Stimulated activated CD4-positive, alpha-beta T cell treated with anti-CD3 and anti-CD28 coated beads, Interleukin-12 subunit alpha, Interleukin-12 subunit beta, amount 100 ng/mL, for 4 hours (primary cell): Measurements from ENCODE around the gene CNIH3.
A peak's percentile ranks its signal among the peaks of the same experiment; 100 is the strongest.

Source experiments
- DNase-seq: peaks from one replicate; pipeline ENCODE4 v3.0.0-alpha.2; 2020

The CNIH3 gene

DNA sequence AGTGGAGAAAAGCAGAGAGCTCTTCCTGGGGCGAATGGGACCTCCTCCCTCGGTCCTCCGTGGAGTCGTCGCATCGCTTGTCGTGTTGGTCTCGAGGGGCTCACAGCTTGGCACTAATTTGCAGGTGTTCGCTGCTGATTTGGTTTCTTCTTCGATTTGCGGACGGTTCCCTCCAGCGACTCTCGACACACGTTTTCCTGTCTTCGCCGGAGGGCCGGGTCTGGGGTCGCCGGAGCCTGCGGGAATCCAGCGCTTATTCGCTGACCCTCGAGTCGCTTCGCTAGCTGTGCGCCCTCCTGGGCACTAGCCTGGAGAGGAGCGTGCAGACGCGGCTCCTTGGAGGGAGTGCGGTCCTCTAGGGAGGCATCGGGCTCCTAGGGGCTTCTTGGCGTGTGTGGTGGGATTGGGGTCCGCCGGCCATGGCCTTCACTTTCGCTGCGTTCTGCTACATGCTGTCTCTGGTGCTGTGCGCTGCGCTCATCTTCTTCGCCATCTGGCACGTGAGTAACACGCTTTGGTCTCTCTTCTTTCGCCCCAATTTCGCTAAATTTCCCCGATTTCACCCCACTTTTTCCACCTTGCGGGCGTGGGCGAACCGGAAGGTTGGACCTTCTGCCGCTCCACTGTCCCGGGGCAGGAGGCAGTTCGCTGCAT is 766 bp downstream of the CNIH3 start:
- DNase-seq: no peak

DNA sequence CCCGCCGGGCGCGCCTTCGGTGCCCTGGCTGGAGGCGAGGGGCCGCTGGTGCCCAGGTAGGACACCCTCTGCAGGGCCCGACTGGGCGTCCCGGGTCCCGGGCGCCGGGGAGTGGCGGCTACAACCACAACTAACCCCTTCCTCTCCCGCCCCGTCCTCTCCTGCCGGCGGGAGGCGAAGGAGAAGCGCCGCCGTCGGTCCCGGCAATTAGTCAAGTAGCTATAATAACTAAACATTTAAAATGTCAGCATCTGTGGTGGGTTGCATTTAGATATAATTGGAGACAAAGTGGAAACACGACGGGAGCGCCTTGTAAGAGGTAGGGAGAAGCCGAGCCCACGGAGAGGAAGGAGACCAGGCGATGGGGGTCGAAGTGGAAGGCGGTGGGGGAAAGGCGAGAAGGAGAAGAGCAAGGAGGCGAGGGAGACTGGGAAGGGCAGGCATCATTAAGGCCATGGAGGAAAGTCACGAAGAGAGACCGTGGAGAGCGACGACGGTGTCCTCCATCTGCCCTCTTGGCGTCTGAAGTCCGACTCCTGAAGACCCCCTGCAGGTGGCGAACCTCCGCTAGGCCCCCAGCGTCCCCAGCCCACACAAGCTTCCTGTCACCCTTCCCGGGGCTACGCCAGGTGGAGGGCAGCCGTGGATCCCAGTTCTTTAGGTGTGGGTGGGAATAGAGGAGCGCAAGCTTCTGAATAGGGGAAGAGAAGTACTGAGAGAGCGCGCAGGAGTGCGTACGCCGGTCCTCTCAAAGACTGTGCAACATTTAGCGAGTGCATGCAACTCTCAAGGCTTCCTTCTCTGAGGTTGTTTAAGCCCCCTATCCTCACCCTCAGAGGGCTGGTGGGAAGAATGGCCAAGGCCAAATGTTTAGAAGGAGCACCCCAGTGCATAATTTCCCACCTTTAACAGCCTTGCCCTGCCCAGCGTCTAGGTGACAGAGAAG is 1.6 kb downstream of the CNIH3 start:
- DNase-seq: no peak

DNA sequence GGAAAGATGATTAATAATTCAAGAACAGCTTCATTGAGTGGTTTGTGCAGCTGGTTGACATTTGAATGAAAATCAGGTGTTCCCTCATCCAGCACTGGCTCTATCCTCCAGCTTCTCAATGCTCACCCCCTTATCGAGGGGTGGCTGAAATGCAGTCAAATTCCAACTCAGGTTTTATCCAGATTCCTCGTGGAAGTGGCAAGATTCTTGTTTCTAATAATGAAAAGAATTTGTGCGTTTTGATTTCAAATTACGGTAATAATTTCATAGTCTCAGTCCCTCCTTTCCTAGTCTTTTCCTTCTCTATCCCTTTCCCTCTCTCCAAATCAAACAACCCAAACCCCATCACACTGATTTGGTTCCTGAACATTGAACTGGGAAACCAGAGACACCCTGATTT is 3.1 kb downstream of the CNIH3 start:
- no peak for DNase-seq

DNA sequence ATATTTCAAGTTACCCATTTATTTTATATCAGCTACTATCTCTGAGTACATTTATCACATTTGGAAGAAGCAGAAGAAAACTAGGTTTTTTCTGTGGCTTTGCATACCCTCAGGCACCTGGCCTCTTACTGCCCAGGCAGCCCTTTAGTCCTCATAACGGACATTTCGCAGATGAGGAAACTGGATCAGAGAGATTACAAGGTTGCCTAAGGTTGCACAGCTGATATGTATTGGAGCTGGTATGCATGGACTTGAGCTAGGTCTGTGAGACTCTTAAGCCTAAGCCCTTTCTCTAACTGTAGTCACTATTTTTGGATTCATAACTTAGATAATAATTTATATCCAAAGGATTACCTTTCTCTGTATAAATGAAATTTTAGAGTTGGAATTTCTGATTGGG is 4.0 kb downstream of the CNIH3 start:
- no peak for DNase-seq

DNA sequence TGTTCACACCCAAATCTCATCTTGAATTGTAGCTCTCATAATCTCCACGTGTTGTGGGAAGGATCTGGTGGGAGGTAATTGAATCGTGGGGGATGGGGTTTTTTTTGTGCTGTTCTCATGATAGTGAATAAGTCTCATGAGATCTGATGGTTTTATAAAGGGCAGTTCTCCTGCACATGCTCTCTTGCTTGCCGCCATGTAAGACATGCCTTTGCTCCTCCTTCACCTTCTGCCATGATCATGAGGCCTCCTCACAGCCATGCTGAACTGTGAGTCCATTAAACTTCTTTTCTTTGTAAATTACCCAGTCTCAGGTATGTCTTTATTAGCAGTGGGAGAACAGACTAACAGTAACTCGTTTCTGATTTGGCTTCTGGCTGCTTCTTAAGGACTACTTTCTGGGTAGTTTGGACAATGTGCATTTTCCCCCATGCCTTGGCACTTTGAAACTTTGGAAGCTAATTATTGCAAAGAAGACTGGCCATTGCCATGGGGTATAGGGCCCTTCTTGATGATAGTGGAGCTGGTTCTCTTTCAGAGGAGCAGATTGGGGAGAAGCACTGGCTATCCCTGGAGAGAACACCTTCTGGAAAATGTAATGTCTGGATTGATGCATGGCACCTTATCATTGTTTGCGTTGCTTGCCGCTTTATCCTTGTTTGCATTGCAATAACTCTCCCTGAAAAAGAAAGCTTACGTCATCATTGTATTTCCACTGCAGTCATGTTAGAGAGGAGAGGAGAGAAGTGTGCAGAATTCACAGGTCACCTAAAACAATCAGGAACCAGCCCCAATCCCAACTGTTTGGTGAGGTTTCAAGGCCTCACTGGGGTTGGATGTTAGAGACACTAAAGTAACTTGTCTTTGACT is 5.9 kb downstream of the CNIH3 start:
- no peak for DNase-seq

DNA sequence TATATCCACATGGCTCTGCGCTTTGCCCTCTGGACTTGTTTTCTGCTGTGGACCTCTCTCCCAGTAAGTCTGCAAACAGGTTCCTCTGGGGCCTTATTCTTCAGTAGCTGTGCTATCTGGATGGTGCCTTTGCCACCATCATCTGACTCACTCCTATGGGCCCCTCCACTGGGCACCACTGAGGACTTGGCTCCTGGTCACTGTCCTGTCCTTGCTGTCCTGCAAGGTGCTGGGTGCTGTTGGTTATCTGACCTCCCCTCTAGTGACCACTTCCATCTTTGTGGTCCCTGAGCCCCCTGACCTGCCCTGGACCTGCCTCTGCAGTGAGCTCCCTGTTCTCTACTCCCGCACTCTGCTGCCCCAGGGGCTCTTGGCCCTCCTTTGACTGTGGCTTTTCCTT is 6.7 kb downstream of the CNIH3 start:
- no peak for DNase-seq

DNA sequence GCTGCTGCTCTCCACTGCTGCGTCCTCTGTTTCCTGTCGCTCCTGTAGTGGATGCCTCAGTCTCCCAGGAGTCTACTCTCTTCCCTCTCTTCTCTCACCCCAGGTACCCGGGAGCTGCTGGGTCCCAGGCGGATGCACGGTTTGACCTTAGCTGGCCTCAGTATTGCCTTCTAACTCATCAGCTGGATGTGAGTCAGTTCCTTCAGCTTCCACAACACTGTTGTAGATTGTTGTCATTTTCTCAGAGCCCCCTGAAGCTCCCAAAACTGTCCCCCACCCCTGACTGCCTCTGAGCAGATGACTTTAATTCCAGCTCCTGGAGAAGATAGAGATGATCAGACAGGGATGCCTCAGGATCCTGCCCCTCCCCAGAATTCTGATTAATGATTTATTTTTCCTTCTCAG is 7.2 kb downstream of the CNIH3 start:
- no peak for DNase-seq

DNA sequence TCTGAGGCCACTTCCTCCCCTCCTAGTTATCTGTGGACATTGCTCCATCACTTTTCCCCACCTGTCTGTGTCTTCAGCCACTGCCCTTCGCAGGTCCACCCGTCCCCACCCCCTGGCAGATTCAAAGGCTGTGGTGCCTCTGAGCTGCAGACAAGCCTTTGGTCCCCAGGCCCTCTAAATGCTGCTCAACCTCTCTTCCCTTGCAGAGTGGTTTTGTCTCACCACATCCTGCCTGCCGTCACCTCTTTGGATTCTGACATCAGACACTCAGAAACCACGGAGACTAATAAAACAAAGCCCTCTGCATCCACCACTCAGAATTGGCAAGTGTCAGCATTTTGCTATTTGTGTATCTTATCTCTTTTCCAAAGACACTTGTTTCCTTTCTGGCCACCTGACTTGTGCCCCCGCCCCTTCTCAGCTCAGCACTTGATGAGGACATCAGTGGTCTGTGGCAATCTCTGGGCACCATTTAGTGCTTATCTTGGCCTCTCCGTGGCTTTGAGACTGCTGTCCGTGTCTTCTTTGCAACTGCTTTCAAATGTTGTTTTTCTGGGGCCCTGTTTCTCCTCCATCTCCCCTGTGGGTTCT is 7.7 kb downstream of the CNIH3 start:
- peak; percentile 28 for DNase-seq

DNA sequence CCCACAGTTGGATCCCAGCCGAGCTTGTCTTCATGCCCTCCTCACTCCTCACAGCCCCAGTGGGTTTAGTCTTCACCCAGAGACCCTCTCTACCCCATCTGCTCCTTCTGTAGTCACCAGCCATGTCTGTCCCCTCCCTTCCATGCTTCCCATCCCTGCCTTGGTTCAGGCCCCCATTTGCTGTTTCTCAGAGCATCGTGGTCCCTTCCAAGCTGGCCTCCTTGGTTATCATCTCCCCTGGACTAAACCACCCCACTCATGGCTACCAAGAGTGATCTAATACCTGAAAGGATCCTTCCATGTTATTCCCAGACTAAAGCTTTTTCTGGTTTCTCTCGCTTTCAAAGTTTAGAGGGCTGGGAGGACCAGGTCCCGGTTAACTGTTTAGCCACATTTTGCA is 8.3 kb downstream of the CNIH3 start:
- no peak for DNase-seq

DNA sequence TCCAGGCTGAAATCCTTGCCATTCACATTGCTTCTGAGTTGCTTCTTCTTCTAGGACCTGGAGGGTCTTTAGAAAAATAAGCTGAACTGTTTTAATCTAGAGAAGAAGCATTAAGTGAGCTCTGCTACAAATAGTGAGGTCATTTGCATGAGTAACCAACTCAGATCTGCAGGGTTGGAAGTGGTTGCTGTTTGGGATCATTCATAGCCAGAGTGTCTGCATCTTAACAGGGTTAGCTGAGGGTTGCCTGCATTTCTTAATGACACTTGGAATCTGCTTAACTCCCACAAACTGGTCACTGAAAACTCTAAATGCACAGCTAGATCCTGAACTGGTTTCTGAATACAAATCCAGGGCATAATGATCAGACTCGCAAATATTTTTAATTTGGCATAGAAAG is 9.9 kb downstream of the CNIH3 start:
- DNase-seq: no peak

DNA sequence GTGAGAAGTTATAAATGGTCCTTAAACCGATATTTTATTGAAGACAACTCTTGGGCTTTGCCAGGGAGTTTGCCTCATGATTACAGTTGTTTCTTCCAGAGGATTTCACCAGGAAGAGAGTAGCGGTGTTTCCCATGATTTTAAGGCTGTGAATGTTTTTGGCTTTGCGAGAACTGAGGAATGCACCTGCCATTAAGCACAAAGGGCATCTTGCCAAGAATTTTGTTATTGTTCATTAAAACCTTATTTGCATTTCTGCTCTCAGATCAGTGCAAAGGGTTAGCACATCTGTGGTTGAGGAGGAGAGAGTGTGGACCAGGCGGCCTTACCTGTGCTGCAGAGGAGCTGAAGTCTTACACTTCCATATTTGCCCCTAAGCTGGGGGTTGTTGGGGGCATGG is 13.8 kb downstream of the CNIH3 start:
- DNase-seq: no peak

DNA sequence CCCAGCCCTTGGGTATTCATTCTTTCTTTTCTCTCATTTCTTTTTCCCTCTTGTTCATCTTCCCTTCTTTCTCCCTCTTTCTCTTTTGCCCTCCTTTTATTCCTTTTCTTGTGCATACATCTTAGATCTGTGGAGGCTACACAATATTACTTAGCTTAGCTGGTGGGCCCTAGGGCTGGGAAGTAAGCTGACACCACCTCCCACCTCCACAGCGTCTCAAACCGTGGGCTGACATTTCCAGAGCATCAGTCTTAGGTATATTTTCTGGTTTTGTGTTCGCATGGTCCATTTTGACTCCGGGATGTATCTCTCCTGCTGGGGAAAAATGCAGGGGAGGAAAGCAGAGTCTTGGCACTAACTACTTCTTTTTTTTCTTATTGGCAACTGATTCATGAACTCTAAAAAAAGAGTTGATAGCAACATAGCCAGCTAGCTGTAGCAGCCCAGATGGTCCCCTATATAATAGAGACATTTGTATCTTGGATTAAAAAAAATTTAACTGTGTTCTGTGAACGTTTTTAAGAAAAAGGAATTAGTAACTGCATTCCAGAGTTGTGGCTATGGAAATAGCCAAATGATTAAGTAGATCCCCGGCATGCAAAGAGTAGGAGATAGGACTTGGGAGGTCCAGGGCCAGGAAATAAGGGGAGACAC is 15.5 kb downstream of the CNIH3 start:
- DNase-seq: no peak

DNA sequence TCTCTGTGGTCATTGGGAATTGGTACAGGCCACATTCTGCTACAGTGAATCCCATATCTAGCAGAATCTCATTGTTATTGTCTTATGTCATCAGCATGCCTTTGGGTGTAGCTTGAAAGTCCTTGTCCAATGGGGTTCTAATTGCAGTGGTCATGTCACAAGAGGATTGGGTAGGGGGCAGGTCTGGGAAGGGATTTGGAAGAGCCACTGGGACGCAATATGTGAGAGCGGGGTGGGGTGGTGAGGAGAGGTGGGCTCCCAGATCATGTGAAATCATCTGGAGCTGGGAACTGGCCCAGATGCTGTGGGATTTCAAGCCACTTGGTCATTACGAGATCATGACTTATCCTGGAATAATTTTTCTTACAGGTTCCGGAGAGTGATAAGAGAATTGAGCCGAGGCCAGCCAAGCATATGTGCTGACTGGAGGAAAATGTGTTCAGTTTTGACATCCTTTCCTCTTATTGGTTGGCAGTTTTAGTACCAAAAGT is 16.3 kb downstream of the CNIH3 start:
- no peak for DNase-seq

DNA sequence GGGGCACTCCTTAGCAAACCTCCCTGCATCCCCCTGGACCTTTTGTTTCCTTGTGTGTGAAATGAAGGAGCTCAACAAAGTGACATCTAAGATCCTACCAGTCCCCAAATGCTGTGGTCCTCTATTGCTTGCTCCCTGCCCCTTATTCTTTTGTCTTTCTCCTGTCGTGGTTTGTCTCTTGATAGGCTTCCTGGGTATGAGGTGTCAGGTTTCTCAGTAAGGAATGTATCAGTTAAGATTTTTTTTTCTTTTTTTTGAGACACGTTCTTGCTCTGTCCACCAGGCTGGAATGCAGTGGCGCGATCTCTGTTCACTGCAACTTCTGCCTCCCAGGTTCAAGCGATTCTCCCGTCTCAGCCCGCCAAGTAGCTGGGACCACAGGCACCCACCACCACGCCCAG is 16.8 kb downstream of the CNIH3 start:
- no peak for DNase-seq

DNA sequence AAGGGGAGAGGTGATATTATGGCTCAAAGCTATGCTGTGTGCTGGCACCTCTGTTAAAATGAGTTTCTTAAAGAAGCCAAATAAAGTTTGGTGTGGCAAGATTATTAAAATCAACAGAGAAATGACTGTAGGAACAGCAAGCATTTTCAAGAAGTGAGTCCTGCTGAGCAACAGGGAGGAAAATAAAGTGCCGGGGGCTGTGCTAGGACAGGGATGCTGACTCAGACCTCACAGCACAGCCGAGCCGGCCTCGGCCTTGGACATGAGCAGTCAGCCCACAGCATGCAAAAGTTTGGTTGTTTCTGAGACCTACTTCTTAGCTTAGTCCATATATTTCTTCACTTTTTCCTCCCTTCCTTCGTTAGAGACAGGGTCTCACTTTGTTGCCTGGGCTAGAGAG is 19.2 kb downstream of the CNIH3 start:
- no peak for DNase-seq

DNA sequence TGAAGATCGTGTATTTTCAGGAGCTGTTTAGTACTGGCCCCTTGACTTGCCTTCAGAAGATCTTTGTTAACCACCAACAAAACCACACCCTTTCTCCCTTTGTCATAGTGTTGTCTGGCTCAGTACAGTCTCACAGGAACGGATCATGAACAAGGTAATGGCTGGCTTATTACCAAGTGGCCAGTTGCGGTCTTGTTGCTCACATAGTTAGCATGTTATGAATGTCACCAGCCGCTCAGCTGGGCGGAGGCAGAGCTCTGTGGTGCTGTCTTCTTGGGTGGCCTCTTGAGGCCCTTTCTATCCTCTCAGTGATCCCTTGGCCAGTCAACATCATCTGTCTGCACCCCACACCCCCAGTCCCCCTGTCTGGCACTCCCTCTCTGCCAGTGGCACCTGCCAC is 21.4 kb downstream of the CNIH3 start:
- no peak for DNase-seq

DNA sequence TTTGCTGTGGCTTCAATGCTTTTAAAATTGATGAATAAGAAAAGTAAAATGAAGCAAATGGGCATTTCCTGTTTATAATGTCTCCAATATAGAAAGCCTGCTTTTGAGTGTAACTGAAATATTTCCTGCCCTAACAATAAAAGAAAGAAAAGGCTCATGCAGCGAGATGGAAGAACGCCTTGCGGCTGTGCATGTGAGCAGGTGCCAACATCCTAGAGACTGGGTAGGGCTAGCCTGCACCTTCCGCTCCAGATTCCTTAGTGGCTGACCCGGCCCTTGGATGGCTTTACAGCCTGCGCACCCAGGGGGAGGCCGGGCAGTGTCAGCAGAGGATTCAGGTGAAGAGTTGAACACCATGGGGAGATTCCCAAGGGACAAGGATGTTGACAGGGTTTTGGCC is 21.8 kb downstream of the CNIH3 start:
- no peak for DNase-seq

DNA sequence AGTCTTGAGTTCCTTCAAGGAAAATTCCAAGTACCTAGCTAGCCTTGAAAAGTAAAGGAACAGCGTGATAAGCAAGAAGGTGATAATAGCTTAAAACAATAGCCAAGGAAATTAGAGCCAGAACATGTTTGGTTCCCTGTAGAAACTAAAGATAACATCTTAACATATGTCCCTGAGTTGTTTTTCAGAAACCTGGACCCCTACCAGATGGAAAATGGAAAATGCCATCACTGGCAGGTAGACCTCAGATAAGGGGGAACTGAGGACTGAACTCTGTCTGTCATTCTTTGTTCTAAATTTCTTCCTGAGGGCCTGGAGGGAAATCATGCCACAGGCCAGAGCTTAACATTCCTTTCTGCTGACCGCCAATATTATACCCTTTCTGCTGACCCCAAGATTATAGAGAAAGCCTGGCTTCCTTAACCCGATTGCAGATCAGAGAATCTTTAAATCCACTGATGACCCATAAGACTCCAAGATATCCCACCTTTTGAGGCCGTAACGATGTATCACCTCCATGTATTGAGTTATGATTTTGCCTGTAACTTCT is 23.4 kb downstream of the CNIH3 start:
- no peak for DNase-seq

DNA sequence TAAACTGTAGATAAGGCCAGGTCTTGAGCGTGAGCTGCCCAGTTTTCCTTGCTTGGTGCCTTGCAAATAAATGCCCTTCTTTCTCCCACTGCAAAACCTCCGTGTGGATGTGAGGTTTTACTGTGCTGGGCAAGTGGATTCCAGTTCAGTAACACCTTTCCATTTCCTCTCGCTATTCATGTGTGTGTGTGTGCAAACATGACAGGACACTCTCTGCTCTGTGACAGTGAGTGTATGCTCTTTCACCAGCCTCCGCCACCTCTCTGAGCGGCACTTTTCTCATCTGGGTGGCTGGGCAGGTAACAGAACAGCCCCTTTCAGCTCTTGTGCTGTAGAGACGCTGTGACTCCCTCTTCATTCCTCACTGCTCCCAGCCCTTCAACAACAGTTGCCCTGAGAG is 23.9 kb downstream of the CNIH3 start:
- no peak for DNase-seq

DNA sequence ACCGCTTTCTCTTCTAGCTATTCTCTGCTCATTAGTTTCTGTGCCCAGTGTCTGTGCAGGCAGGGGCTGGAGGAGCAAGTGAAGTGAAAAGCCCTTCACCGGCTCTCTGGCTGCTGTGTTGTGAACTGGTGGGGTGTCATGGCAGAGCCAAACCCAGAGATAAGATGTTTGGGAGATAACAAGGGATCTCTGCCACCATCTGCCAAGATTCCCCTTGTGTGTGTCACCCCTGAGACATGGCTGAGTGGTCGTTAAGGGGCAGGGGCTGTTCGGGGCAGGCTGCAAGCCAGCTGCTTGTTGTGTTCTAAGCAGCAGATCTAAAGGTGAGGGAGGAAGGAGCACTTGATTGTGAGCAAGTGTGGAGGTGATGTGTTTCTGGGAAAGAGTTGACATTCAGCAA is 24.5 kb downstream of the CNIH3 start:
- no peak for DNase-seq

DNA sequence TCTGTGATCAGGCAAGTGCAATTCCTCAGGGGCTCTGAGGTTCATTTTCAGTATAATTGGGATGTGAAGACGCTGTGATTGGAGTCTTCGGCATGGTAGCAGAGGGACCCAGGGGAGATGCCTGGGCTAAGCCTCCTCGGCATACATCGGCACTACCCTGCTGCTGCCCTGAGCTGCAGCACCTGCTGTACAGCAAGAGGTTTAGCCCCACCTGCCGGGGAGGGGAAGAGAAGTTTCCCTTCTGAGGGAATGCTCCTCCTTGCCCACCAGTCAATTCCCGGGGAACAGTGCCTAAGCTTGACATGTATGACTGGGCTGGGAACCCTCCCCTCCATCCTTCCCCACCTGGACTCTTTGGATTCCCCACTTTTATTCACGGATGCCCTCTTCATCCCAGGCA is 24.9 kb downstream of the CNIH3 start:
- DNase-seq: no peak

DNA sequence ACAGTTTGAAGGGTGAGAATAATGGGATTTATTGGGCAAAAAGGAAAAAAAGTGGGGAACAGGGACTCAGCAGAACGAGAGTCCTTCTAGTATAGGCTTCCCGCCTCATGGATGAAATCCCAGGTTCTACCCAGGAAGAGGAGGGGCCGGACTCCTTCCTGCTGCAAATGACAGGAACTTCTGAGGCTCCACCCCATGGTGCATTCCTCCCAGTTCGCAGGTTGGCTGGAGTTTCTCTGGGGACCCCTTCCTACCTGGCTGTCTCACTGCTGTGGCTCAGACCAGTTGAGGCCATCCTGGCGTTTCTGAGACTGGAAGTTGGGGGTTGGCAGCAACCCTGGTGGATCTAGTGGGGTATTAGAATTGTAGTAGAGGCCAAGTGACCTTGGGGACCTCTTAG is 27.5 kb downstream of the CNIH3 start:
- DNase-seq: no peak
